Activated CD8-positive, alpha-beta memory T cell treated with anti-CD3 and anti-CD28 coated beads, Interleukin-2, amount 50 U/mL, for 1 hour (primary cell): ENCODE results near the gene GCNT2.
"Not testable (repeated sequence)": the region's sequence is repeated elsewhere in the genome, so short reads cannot be mapped to it uniquely, and the experiment has no call there.

Source experiments
- DNase-seq: peaks from one replicate; pipeline ENCODE4 v3.0.0-alpha.2; 2020; ENCODE audit errors: extremely low read depth

The GCNT2 gene

DNA sequence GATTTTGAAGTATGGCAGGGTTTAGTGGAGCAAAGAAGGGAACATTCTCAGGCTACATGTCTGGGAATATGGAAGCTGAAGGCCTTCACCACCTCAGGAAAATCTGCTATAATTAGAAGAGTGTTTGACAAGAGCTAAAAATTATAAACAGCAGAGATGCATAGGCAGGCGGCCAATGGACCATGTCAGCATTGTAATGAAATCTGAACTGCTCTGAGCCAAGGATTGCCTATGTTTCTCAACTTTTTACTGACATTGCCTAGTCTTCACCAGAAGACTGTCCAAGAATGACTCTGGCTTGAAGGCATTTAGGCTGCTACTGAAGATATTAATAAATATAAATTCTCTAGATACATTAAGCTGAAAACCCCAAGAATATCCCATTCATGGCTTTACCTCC, 89.1 kb downstream of the GCNT2 start:
- no peak for DNase-seq

DNA sequence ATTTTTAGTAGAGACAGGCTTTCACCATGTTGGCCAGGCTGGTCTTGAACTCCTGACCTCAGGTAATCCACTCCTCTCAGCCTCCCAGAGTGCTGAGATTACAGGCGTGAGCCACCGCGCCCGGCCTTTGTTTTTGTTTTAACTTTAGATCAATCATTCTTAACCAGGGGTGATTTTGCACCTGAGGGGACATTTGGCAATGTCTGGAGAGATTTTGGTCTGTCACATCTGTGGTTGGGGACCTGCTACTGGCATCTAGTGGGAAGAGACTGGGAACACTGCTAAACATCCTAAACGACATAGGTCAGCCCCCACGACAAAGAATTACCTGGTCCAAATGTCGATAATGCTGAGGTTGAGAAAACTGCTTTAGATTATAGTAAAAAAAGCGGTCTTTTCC, 91.0 kb downstream of the GCNT2 start:
- no peak for DNase-seq

DNA sequence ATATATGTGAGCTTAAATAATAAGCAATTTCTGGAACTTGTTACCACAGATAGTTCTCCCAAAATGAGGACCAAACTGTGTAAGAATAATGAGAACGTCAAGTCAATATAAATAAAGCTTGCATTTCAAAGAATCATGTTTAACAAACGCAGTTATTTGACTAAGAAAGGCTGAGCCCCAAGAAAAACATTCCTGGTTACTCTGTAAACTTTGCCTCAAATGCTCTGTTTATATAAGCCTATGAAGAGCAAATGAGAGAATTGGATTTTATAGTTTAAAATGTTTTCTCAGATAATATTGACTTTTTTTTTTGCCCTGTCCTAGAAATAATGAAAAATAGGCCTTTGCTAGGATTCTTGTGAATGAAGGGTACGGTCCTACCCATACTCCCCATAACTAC, 91.9 kb downstream of the GCNT2 start:
- no peak for DNase-seq

DNA sequence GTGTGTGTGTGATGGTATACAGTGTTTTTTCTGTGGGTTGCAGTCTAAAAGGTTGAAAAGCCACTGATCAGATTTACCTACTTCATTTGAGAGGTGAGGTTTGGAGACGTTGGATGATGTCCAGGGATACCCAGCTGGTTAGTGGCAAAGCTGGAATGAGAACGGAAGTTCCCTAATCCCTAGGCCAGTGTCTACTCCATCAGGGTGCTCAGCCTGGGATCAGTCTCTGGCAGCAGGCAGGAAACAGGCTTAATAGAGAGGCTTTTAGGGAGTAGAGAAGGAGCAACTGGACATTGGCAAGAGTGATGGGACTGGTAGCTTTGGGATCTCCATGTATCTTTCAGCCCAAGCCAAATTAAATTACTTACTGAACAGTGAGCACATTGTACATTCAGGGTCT, 92.6 kb downstream of the GCNT2 start:
- DNase-seq: no peak

DNA sequence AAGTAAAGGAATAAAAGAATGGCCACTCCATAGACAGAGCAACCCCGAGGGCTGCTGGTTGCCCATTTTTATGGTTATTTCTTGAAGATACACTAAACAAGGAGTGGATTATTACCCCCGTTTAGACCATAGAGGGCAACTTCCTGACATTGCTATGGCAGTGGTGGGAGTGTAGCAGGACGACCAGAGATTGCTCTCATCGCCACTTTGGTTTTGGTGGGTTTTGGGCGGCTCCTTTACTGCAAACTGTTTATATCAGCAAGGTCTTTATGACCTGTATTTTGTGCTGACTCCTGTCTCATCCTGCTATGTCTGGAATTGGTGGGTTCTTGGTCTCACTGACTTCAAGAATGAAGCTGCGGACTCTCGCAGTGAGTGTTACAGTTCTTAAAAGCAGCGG, 94.5 kb downstream of the GCNT2 start:
- DNase-seq: no peak

DNA sequence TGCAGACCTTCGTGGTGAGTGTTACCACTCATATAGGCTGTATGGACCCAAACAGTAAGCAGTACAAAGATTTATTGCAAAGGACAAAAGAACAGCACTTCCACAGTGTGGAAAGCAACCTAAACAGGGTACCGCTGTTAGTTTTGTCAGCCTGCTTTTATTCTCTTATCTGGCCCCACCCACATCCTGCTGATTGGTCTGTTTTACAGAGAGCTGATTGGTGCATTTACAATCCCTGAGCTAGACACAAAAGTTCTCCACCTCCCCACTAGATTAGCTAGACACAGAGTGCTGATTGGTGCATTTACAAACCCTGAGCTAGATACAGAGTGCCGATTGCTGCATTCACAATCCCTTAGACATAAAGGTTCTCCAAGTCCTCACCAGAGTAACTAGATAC, 95.1 kb downstream of the GCNT2 start:
- DNase-seq: not testable (repeated sequence)

DNA sequence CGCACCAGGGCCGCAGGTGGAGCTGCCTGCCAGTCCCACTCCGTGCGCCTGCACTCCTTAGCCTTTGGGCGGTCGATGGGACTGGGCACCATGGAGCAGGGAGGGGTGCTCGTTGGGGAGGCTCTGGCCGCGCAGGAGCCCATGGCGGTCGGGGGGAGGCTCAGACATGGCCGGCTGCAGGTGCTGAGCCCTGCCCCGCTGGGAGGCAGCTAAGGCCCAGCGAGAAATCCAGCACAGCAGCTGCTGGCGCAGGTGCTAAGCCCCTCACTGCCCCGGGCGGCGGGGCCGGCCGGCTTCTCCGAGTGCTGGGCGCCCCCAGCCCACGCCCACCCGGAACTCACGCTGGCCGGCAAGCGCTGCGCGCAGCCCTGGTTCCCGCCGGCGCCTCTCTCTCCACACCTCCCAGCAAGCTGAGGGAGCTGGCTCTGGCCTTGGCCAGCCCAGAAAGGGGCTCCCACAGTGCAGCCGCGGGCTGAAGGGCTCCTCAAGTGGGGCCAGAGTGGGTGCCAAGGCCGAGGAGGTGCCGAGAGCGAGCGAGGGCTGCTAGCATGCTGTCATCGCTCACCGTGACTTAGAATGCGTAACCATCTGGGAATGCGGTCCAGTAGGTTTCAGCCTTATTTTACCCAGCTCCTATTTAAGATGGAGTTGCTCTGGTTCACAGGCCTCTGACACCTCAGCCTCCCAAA, 96.0 kb downstream of the GCNT2 start:
- no peak for DNase-seq

DNA sequence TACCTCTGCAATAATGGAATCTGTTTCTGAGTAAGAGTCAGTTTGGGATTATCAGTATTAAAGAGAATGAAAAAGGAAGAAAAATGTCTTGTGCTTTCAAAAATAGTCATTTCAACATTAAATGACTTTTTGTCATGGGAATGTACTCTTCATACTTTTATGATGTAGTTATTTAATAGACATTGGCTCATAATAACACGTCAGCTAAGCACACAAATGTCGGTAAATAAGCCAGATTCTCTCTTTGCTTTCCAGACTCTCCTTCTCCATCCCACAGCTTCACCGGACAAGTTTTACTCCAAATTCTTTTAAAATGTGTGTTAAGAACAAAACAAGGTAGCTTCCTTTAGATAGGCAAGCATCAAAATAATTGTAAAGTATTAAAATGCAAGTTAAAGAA, 97.3 kb downstream of the GCNT2 start:
- no peak for DNase-seq

DNA sequence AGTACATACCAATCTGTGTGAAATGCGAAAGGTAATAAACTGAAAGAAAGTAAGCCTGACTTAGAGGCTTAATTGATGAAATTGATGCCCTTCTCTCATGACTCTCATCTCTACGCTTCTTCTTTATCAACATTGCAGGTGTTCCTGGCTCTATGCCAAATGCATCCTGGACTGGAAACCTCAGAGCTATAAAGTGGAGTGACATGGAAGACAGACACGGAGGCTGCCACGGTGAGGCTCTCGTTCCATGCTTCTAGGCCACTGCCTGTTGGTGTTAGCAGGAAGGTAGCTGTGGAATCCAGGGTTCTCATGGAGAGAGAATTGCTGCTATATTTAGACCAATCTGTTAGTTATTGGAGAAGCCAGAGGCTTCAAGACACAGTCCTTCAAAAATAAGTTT, 100.1 kb downstream of the GCNT2 start:
- no peak for DNase-seq

DNA sequence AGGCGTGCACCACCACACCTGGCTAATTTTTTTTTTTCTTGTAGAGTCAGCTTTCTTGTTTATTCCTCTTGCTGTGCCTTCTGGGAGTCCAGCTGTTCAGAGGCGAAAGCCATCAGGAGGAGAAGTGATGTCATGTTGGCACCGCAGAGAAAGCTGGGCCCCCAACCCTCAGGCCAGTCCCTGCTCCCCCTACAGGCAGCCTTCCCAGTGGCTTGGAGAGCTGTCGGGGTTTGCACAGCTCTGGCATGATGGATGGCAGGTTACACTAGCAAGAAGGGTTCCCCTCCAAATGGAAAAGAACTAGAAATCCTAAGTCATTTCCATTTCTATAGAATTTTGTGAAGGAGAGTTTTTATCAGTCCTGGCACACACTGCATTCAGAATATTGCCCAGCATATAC, 100.7 kb downstream of the GCNT2 start:
- DNase-seq: no peak

DNA sequence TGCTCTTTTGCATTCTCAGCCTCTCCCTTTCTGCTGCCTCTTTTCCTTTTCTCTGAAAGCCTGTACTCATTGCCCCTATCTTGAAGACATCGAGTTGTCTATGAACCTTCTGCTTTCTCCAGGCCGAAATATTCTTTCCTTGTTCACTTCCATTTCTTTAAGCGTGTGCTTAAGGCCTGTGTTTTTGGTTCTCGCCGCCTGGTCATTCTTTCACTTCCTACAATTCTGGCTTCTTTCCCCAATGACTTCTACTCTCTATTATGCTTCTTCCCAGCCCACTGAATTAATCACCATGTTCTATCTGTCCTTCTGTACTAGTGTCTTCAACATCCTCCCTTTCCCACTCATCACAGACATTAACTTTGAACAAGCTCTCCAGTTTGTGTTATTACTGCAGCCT, 103.7 kb downstream of the GCNT2 start:
- DNase-seq: no peak

DNA sequence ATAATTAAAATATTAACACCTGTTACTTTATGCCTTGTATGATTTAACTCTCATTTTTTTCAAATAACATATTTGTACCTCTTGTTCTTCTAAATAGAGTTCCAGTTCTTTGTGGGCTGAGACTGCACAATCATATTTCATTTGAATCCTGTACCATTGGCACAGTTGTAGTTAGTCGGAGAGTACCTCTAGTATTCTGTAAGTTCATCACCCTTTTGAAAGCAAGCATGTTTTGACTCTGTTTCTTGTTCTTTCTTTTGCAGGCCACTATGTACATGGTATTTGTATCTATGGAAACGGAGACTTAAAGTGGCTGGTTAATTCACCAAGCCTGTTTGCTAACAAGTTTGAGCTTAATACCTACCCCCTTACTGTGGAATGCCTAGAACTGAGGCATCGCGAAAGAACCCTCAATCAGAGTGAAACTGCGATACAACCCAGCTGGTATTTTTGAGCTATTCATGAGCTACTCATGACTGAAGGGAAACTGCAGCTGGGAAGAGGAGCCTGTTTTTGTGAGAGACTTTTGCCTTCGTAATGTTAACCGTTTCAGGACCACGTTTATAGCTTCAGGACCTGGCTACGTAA, 105.1 kb downstream of the GCNT2 start:
- no peak for DNase-seq

DNA sequence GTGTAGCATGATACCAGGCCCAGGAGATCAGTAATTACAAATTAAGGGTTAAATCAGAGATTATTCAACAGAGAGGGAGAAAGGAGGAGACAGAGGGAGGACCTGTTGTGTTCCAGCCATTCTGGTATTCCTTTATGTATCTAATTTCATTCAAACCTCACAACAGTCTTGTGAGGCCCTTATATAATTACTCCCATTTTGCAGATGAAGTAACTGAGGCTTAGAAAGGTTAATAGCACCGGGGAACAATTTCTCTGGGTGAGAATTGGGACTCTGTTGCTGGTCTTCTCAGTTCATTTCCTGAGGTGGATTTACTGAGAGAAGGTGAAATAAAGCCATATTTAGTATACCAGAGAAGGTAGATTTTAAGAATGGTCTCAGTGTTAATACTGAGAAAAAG, 106.6 kb downstream of the GCNT2 start:
- DNase-seq: no peak

DNA sequence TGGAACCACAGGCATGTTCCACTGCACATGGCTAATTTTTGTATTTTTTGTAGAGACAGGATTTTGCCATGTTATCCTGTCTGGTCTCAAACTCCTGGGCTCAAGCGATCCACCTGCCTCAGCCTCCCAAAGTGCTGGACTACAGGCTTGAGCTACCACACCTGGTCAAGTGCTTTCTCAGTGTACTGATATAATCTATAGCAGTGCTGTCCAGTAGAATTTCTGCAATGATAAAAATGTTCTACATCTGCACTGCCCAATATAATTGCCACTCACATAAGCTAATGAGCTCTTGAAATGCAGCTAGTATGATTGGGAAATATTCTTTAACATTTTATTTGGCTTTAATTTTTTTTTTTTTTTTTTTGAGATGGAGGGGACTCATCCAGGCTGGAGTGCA, 109.0 kb downstream of the GCNT2 start:
- no peak for DNase-seq

DNA sequence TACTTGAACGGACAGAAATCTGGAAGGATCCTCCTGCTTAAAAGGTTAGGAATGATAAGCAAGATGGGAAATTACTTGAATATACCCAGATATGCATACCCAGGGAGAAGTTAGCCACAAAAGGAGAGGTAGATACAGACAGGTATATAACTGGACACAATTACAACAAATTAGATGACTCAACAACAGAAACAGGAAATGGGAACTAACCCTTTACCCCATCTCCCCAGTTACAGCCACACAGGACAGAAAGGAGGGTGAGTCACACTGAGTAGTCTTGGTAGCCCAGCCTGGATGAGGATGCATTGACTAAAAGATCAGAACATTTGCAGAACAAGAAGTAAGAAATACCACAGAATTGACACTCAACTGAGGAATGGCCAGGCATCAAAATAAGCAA, 112.1 kb downstream of the GCNT2 start:
- DNase-seq: no peak

DNA sequence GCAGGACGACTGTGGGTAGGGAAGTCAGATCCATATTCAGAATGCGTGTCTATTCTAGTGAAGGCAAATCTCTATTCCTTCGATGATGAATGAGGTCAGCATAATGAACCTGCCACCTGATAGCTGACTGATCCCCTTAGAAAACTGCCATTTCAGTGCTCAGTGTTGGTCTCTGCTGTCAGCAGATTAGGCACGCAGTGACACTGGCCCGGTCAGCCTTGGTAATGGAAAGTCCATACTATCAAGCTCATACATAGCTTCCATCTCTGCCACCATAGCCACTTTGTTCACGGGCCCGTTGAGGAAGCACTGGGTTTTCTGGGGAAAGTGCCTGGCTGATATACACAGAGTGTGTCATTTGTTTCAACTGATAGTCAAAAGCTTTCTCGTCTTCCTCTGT, 119.3 kb downstream of the GCNT2 start:
- DNase-seq: no peak

DNA sequence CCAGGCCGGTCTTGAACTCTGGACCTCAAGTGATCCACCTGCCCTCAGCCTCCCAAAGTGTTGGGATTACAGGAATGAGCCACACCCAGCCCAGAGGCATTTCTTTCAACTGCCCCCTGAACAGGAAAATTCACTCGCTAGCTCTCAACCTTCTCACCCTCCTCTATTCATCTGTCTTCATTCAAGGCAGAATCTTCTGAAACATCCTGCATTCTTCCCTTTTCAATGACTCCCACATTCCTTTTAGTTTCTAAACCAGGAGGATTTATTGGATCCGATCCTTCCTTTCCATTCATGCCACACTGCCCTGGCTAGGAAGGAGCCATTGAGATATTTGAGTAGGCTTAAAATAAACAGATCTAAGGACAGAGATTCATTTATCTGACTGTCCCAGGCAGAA, 120.4 kb downstream of the GCNT2 start:
- DNase-seq: no peak

DNA sequence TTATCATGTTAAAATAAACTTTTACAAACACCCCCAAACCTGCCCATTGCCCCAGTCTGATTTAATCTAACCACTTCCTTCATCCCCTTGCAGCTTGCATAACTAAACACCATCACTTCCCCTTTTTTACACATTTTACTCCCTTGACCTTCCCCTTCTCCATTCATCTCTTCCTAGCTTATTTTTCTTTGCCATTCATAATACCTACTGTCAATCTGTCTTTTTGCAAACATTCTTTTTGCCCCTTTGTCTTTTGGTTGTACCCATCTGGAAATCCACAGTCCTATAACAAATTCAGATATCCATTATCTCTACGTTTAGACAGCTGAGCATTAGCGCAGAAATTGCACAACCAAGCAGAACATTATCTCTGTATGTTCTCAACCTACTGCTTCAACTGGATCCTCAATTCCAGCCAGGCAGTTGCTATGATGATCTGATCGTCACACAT, 122.1 kb downstream of the GCNT2 start:
- no peak for DNase-seq

DNA sequence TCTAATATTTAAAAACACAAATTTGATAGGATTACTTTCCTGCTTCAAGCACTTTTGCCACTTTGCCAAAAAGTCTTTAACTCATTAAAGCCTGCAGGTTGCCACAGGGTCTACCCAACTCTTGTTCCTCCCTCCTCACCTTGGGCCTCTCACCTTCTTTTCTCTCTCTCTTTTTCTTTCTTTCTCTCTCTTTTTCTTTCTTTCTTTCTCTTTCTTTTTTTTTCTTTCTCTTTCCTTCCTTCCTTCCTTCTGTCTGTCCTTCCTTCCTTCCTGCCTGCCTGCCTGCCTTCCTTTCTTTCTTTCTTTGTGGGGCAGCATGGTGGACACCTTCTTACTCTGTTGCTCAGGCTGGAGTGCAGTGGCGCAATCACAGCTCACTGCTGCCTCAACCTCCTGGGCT, 123.1 kb downstream of the GCNT2 start:
- no peak for DNase-seq

DNA sequence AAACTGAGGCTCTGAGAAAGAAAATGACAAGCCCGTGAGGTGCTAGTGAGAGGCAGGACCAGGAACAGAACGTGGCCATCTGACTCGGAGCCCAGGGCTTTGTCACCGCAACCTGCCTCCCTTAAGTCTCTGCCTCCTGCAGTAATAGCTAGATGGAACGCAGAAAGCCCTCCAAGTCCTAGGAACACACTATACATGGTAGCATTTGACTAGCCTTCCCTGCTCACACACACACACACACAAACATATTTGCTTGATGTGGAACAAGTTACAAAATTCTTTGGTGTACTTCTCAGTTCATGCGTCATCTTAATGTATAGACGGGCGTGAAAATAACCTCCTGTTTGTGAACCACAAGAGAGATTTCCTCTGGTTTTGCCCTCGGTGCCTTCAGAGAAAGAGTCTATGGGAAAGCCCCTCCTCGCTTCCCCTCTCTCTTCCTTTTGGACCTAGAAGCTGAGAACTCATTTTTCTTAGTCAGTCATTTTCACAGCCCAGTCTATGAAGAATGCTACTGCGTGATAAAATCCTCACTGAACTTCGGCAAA, 134.4 kb downstream of the GCNT2 start:
- DNase-seq: no peak

DNA sequence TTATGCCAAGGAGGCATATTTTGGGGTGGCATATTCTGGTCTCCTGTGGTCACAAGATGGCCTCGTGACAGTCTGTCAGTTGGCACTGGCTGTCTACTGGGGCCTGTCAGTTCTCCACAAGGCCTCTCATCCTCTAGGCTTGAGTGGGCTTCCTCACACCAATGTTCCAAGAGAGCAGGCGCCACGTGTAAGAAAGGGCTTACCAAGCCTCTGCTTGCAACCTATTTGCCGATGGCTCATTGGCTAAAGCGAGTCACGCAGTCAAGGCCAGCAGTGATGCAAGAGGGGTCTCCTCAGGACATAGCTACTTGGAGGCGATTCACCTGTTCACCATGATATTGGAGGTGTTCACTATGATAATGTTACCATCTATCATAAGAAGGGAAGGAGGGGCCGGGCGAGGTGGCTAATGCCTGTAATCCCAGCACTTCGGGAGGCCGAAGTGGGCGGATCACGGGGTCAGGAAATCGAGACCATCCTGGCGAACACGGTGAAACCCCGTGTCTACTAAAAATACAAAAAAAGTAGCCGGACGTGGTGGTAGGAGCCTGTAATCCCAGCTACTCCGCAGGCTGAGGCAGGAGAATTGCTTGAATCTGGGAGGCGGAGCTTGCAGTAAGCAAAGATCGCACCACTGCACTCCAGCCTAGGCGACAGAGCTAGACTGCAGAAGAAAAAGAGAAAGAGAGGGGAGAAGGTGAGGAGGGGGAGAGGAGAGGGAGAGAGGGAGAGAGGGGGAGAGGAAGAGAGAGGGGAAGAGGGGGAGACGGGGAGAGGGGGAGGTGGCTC, 138.0 kb downstream of the GCNT2 start:
- no peak for DNase-seq

DNA sequence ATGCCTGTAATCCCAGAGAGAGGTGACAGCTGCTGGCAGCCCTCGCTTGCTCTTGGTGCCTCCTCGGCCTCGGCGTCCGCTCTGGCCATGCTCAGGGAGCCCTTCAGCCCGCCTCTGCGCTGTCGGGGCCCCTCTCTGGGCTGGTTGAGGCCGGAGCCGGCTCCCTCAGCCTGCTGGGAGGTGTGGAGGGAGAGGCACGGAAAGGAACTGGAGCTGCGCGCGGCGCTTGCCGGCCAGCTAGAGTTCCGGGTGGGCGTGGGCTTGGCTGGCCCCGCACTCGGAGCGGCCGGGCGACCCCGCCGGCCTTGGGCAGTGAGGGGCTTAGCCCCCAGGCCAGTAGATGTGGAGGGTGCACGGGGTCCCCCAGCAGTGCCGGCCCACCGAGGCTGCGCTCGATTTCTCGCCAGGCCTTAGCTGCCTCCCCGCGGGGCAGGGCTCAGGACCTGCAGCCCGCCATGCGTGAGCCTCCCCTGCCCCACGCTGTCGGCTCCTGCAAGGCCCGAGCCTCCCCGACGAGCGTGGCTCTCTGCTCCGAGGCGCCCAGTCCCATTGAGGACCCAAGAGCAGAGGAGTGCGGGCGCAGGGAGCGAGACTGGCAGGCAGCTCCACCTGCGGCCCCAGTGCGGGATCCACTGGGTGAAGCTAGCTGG, 138.7 kb downstream of the GCNT2 start:
- DNase-seq: no peak
